ENCODE data around the gene ANKRD35.
A peak's percentile ranks its signal among the peaks of the same experiment; 100 is the strongest.
"Not testable (repeated sequence)": the region's sequence is repeated elsewhere in the genome, so short reads cannot be mapped to it uniquely, and the experiment has no call there.

Gene ANKRD35

DNA sequence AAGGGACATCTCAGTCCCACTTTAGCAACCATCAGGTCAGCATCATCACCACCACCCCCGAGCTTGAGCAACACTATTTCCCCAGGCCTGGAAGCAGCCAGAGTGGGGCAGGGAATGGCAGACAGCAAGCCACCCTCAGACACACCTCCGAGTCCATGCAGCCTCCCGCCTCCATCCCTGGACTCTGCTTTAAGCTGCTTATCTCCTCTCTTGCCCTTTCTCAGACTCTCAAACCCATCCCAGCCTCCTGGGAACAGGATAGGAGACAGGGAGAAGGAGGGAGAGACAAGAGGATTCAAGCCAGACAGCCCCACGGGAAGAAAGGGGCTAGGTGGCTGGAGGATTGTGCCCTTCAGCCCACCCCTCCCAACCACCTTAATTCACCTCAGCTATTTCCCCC lies 28.5 kb downstream of the ANKRD35 start:
- peaks cover 8% of the 10 kb centered on the region for H3K36me3 Mint-ChIP-seq (ENCODE audit: low read depth)
- no peak overlapping the region for H3K4me3 Mint-ChIP-seq
- H3K27ac Mint-ChIP-seq, result no peak overlapping the region
- no peaks in the 10 kb centered on the region for H3K9me3 Mint-ChIP-seq
- no peaks in the 10 kb centered on the region for H3K27me3 Mint-ChIP-seq (ENCODE audit: low read depth)
- DNase-seq (ENCODE audit: low spot score), result no peak
- peaks cover 12% of the 10 kb centered on the region for H3K4me1 Mint-ChIP-seq (ENCODE audit: low read depth)

DNA sequence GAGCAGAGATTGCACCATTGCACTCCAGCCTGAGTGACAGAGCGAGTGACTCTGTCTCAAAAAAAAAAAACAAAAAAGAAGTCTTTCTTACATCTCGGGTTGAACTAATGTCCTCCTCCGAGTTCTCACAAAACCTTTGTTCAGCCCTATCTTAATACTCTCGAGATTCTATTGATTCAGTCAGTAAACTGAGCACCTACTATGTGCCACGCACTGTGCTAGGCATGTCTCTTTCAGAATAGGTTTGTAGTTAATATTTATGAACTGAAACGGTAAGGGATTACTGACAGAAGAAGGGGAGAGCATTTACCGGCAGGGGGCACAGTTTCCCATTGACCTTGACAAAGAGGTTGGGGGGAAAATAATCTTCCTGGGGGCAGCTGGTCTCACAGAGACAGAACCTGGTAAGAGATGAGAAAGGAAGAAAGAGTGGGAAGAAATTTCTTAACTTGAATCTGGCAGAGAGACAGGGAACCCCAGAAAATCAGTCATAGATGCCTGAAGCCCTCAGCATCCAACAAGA lies 30.2 kb downstream of the ANKRD35 start:
- Mint-ChIP-seq H3K9me3 (no peaks in the 10 kb centered on the region), H3K27me3 (ENCODE audit: low read depth) (no peaks in the 10 kb centered on the region), H3K36me3 (ENCODE audit: low read depth) (peaks cover 14% of the 10 kb centered on the region), H3K27ac (no peak overlapping the region), H3K4me1 (ENCODE audit: low read depth) (peaks cover 12% of the 10 kb centered on the region), H3K4me3 (no peak overlapping the region)
- DNase-seq (ENCODE audit: low spot score), result no peak

DNA sequence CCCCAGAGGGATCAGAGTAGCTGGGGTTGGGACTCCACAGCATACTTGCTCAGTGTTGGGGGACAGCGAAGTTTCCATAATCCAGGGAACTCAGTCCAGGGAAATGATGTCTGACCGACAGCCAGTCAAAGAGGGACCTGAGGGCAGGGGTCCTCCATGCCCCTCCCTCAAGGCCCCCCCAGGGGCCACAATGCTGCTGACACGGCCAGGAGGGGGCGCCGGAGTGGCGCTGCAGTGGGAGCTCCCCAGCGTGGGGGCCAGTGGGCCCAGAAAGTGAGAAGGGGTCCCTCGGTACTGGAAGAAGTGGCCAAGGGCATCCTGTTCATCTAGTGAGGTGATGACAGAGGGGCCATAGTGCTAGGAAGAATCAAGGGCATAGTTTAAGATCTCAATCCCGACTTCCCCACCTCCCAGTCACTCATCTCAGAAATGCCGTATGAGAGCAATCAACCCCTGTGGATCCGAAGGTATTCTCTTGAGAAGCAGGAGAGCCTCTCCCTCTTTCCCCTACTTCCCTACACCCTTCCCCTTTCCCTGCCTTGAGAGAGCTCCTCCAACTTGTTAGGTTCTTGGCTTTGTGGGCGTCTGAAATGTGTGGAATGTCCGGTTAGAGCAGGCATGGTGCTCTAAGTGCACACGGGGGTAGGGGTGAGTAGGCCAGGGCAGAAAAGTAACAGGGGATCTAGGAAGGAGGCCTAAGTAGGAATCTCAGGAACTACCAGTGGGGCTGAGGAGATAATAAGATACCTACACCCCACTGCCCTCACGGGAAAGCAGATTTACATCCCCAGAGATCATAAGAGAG lies 36.1 kb downstream of the ANKRD35 start:
- Mint-ChIP-seq H3K9me3 (no peaks in the 10 kb centered on the region), H3K27me3 (ENCODE audit: low read depth) (no peaks in the 10 kb centered on the region), H3K27ac (no peak overlapping the region), H3K4me3 (no peak overlapping the region), H3K4me1 (ENCODE audit: low read depth) (peaks cover 5% of the 10 kb centered on the region), H3K36me3 (ENCODE audit: low read depth) (peaks cover 14% of the 10 kb centered on the region)
- no peak for DNase-seq (ENCODE audit: low spot score)

DNA sequence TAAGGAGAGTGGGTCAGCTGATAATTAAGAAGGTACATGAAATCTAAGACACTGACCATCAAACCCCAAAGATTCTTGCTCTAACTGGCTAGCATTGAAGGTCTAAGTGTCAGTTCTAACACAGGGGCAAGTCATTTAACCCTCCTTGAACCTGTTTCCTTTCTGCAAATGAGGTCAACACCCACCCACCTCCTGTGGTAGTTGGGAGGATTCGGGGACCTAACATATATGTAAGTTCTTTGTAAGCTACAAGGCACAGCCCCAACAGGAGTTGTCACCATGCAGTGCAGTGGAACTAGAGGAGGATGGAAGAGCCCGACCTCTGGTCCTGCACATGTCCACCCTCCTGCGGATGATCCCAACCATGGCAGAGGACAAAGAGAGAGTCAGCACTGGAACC lies 37.8 kb downstream of the ANKRD35 start:
- no peak overlapping the region for H3K27ac Mint-ChIP-seq

DNA sequence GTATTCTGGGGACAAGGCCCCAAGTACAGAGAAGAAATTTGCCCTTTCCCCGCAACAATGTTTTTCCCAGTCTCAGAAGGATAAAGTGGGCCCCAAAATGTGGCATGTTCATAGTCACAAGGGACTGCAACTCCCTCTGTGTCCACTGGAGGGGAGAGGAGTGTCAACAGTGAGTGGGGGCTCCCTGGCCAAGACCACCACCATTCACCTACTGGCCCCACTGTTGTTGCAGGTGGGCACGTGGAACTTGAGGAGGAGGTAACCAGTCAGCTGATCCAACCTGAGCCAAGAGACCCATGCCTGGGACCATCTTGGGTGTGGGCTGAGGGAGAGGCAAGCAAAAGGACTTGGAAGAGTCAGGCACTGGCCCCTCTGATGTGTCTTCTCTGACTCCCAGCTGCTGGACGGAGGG lies 39.5 kb downstream of the ANKRD35 start:
- Mint-ChIP-seq H3K36me3 (ENCODE audit: low read depth) (peaks cover 23% of the 10 kb centered on the region), H3K27ac (peak overlapping the region; percentile 65)
- no peak for DNase-seq (ENCODE audit: low spot score)

More for the DNA sequence above, 37.8 kb downstream of the ANKRD35 start:
- peaks cover 14% of the 10 kb centered on the region for H3K36me3 Mint-ChIP-seq (ENCODE audit: low read depth)
- no peak overlapping the region for H3K4me3 Mint-ChIP-seq
- H3K27me3 Mint-ChIP-seq (ENCODE audit: low read depth), result no peaks in the 10 kb centered on the region
- H3K4me1 Mint-ChIP-seq (ENCODE audit: low read depth), result peaks cover 5% of the 10 kb centered on the region
- DNase-seq (ENCODE audit: low spot score), result no peak
- H3K9me3 Mint-ChIP-seq, result no peaks in the 10 kb centered on the region

DNA sequence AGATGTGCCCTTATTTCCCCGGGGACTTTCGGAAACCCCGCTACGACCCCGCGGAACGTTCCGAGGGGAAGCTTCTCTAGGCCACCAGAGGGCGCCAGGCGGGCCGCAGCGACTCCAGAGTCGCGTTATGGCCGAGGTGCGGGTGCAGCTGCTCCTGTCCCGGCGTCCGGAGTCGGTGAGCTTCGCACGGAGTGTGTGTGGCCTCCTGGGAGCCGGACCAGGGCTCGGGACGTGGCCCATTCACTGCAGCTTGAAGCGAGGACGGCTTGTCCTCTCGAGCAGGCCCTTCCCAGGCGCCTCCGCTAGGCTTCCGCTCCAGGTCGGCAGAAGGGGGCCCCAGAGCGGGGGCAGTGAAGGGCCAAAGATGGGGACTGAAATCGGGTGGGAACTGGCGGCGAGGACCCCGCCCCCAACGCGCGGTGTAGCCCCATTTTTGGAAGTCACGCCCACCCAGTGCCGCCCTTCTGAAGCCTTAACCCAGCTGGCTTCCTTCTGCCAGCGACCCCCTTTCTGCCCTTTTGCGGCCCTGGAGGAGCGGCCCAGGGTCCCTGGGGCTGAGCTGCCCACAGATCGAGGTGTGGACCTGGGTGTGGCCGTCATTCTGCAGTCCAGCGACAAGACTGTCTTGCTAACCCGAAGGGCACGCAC lies 40.0 kb downstream of the ANKRD35 start, which contains the start of gene NUDT17:
Gene NUDT17, plus strand, starts transcription at position 117 of the 648 bp plus-strand sequence. Its CDS starts 11 bp downstream, at position 128.
- H3K36me3 Mint-ChIP-seq (ENCODE audit: low read depth), result peaks cover 22% of the 10 kb centered on the region
- H3K27ac Mint-ChIP-seq, result peak within 1 kb of the TSS; percentile 65
- no peak within 1 kb of the TSS for H3K4me3 Mint-ChIP-seq
- H3K27me3 Mint-ChIP-seq (ENCODE audit: low read depth), result no peaks in the 10 kb centered on the region
- no peaks in the 10 kb centered on the region for H3K9me3 Mint-ChIP-seq
- DNase-seq (ENCODE audit: low spot score), result peak; percentile 61
- peaks cover 5% of the 10 kb centered on the region for H3K4me1 Mint-ChIP-seq (ENCODE audit: low read depth)

More for the DNA sequence above, 39.5 kb downstream of the ANKRD35 start:
- Mint-ChIP-seq H3K4me3 (no peak overlapping the region), H3K4me1 (ENCODE audit: low read depth) (peaks cover 5% of the 10 kb centered on the region), H3K9me3 (no peaks in the 10 kb centered on the region), H3K27me3 (ENCODE audit: low read depth) (no peaks in the 10 kb centered on the region)

DNA sequence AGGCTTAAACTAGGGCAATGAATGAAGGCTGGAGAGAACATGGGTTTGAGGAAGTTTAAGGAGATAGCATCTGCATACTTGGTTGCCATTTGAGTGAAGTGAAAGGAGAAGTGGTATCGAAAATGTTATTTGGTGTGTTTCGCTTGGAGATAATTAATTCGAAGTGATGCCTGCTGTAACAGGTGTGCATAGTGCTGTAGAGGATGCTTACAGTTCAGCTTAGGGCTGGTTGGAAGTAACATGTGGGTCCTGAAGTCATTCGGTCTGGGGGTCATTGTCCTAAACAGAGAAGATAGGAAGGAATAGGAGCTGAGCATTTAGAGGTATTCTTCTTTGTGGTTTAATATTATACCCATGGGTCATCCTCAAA lies 40.5 kb downstream of the ANKRD35 start:
- no peak overlapping the region for H3K4me3 Mint-ChIP-seq
- no peaks in the 10 kb centered on the region for H3K27me3 Mint-ChIP-seq (ENCODE audit: low read depth)
- H3K9me3 Mint-ChIP-seq, result no peaks in the 10 kb centered on the region
- no peak overlapping the region for H3K27ac Mint-ChIP-seq
- peaks cover 5% of the 10 kb centered on the region for H3K4me1 Mint-ChIP-seq (ENCODE audit: low read depth)
- DNase-seq (ENCODE audit: low spot score), result no peak
- peaks cover 22% of the 10 kb centered on the region for H3K36me3 Mint-ChIP-seq (ENCODE audit: low read depth)

DNA sequence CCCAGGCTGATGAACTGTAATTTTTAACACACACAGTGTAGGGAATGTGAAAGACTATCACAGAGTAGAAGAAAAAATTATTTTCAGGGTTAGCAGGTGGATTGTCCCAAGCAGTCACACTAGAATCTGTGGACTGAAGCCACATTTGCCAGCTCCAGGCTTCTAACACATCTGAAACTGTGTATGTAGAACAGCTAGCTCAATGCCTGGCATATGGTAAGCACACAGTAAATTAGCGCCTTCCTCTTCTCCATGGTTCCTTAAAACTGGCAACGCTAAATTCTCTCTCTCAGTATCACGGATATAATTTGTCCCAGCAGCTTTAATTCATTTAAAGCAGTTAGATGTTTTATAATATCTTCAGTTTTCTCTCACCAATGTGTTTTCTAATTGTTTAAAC lies 42.6 kb downstream of the ANKRD35 start:
- no peak for DNase-seq (ENCODE audit: low spot score)
- Mint-ChIP-seq H3K4me1 (ENCODE audit: low read depth) (peaks cover 5% of the 10 kb centered on the region), H3K9me3 (no peaks in the 10 kb centered on the region), H3K36me3 (ENCODE audit: low read depth) (peaks cover 29% of the 10 kb centered on the region), H3K4me3 (no peak overlapping the region), H3K27me3 (ENCODE audit: low read depth) (no peaks in the 10 kb centered on the region), H3K27ac (no peak overlapping the region)

DNA sequence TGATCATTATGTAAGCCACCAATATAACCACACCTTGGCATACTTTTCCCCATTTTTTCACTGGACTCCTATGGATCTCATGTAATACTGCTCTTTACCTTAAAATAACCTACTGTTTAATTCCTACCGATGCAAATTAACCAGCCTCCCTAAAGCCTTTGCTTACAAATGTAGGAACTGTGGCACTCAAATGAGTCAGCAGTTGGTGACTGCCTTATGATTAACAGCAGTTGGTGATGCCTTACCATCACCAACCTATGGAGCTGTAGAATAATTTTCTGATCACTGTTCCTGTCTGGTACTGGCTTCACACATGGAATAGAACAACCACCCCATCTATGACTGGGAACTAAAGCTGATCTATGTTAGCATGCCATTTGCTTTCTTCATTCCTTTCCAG lies 48.0 kb downstream of the ANKRD35 start:
- H3K27ac Mint-ChIP-seq, result no peak overlapping the region
- H3K9me3 Mint-ChIP-seq, result no peaks in the 10 kb centered on the region
- no peaks in the 10 kb centered on the region for H3K4me1 Mint-ChIP-seq (ENCODE audit: low read depth)
- H3K36me3 Mint-ChIP-seq (ENCODE audit: low read depth), result peaks cover 56% of the 10 kb centered on the region
- no peak overlapping the region for H3K4me3 Mint-ChIP-seq
- no peak for DNase-seq (ENCODE audit: low spot score)
- no peaks in the 10 kb centered on the region for H3K27me3 Mint-ChIP-seq (ENCODE audit: low read depth)

DNA sequence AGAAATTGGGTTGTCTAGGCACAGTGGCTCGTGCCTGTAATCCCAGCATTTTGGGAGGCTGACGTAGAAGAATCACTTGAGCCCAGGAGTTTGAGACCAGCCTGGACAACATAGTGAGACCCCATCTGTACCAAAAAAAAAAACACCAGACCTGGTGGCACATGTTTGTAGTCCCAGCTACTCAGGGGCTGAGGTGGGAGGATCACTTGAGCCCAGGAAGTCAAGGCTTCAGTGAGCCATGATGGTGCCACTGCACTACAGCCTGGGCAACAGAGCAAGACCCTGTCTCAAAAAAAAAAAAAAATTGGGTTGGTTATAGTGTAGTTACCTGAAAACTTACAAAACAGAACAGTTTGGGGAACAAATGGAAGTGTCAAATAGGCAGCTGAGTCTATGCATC lies 54.9 kb downstream of the ANKRD35 start:
- DNase-seq (ENCODE audit: low spot score); H3K27me3 Mint-ChIP-seq (ENCODE audit: low read depth); H3K9me3 Mint-ChIP-seq; H3K27ac Mint-ChIP-seq; H3K4me3 Mint-ChIP-seq: not testable (repeated sequence)
- Mint-ChIP-seq H3K4me1 (ENCODE audit: low read depth) (peaks cover 21% of the 10 kb centered on the region), H3K36me3 (ENCODE audit: low read depth) (peaks cover 66% of the 10 kb centered on the region)

DNA sequence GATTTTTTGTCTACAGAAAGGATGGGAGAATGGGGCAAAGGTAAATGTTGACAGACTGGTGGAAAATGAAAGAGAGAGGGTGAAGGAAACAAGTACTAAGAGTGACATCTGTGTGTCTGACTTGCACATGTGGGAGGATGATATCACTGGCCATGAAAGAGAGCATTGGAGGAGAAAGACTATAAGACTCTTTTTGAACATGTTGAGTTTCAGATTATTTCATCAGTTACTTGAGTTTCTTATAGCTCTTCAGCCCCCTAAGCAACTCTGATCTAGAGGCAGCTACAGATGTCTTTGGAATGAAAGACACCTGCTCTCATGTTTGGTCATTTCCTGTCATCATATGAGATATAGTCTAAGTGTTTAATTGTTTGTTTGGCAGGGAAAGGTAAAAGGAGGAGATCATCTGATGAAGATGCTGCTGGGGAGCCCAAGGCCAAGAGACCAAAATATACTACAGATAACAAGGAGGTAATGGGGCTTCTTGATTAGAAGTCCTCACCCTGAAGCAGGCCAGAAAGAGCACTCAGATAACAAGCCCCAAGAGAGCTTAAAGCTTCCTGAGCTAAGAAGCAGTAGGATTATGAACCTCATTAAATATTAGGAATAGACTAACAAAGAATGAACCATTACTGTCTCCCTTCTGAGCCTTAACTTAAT lies 57.2 kb downstream of the ANKRD35 start:
- H3K4me3 Mint-ChIP-seq, result no peak overlapping the region
- no peaks in the 10 kb centered on the region for H3K9me3 Mint-ChIP-seq
- peaks cover 67% of the 10 kb centered on the region for H3K36me3 Mint-ChIP-seq (ENCODE audit: low read depth)
- peak overlapping the region; percentile 14 for H3K27ac Mint-ChIP-seq
- no peaks in the 10 kb centered on the region for H3K27me3 Mint-ChIP-seq (ENCODE audit: low read depth)
- DNase-seq (ENCODE audit: low spot score), result no peak
- peaks cover 26% of the 10 kb centered on the region for H3K4me1 Mint-ChIP-seq (ENCODE audit: low read depth)

DNA sequence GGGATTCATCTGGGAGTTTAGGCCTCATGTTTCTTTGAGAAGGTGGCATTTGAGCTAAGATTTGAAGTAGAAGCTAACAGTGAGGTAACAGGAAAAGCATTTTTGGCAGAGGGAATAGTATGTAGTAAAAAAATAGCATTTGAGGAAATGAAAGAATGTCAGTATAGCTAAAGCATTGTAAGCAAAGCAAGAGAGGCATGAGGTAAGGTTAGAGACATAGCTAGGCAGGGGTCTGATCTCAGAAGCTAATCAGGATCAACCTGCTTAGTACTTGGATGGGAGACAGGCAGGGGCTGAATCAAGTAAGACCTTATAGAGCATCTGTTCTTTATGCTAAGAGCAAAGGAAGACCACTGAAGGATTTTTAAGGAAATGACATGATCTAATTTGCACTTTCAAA lies 57.7 kb downstream of the ANKRD35 start:
- Mint-ChIP-seq H3K4me1 (ENCODE audit: low read depth) (peaks cover 26% of the 10 kb centered on the region), H3K36me3 (ENCODE audit: low read depth) (peaks cover 62% of the 10 kb centered on the region), H3K27me3 (ENCODE audit: low read depth) (no peaks in the 10 kb centered on the region), H3K27ac (peak overlapping the region; percentile 14), H3K4me3 (no peak overlapping the region), H3K9me3 (no peaks in the 10 kb centered on the region)
- DNase-seq (ENCODE audit: low spot score), result no peak

DNA sequence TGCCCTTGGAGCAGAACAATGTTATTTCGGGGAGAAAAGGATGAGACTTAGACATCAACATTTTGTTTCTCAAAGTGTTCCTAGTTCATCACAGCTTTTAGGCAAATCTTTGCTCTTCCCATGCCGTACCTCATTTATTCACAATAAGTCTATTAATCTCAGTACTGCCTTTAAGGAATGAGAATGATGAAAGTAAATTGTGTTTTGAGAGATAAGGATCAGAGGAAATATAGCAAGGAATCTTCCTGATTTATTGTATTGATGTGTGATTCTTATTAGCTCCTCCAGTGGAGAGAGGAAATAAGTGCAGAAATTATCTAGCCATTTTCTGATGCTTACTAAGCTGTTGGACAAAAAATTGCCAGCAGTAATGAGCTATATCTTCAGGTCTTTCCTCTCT lies 59.6 kb downstream of the ANKRD35 start:
- H3K27ac Mint-ChIP-seq, result peak overlapping the region; percentile 42
- peaks cover 26% of the 10 kb centered on the region for H3K4me1 Mint-ChIP-seq (ENCODE audit: low read depth)

DNA sequence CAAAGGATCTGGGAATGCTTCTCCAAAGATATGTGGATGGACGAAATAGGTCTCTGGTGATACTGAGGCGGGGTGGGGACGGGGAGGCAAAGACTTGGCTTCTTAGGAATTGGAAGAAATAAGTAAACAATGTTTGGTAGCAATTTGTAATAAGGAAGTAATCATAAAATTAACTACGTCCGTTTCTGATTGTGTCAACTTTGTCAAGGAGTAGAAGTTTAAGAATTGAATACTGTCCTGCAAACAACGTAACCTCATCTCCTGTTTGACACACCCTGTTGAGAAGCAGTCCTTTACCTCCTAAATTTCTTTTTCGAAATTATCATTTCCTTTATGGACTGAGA lies 61.2 kb downstream of the ANKRD35 start:
- no peak for DNase-seq (ENCODE audit: low spot score)
- Mint-ChIP-seq H3K36me3 (ENCODE audit: low read depth) (peaks cover 38% of the 10 kb centered on the region), H3K27me3 (ENCODE audit: low read depth) (no peaks in the 10 kb centered on the region), H3K4me1 (ENCODE audit: low read depth) (peaks cover 26% of the 10 kb centered on the region), H3K4me3 (peak overlapping the region; percentile 99), H3K27ac (peak overlapping the region; percentile 92), H3K9me3 (no peaks in the 10 kb centered on the region)

More for the DNA sequence above, 59.6 kb downstream of the ANKRD35 start:
- Mint-ChIP-seq H3K4me3 (peak overlapping the region; percentile 99), H3K9me3 (no peaks in the 10 kb centered on the region), H3K36me3 (ENCODE audit: low read depth) (peaks cover 51% of the 10 kb centered on the region), H3K27me3 (ENCODE audit: low read depth) (no peaks in the 10 kb centered on the region)
- DNase-seq (ENCODE audit: low spot score), result no peak

Data from T-helper 2 cell treated with Interferon-gamma antibody and Interleukin-4, amounts not matched to agents 5 μg/mL and 100 μg/mL, for 36 hours (primary cell).